ENCODE results near the gene METTL17. TPM values are rescaled to one million over a fixed set of nuclear protein-coding genes. Genes with fewer than 3 reads are reported as not detected.
"Not testable (repeated sequence)": the region's sequence is repeated elsewhere in the genome, so short reads cannot be mapped to it uniquely, and the experiment has no call there.

The METTL17 gene
- total RNA-seq, 1 donor from 2014 or later, result 49.0 TPM

GRCh38 chr14:20999591-20999990 is 9.8 kb downstream of the METTL17 start:
- FAIRE-seq (no peak), DNase-seq (ENCODE audit: low read depth) (no peak)
- Histone ChIP-seq H3K4me2 (ENCODE audit: low read length) (no peak overlapping the region), H3K9ac (ENCODE audit: low read length) (no peak overlapping the region), H3K4me3 (ENCODE audit: insufficient read depth, low read depth, low read length) (no peak overlapping the region), H2AFZ (ENCODE audit: low read depth, low read length) (no peak overlapping the region), H3K4me1 (ENCODE audit: insufficient read depth, low read length) (peaks cover 7% of the 10 kb centered on the region), H3K27ac (ENCODE audit: low read depth, low read length) (no peak overlapping the region), H3K36me3 (ENCODE audit: insufficient read depth, low read length) (peaks cover 17% of the 10 kb centered on the region), H3K9me3 (ENCODE audit: insufficient read depth, low read depth, low read length) (no peaks in the 10 kb centered on the region), H3K27me3 (ENCODE audit: insufficient read depth, low read length) (no peaks in the 10 kb centered on the region), H3K79me2 (ENCODE audit: insufficient read depth, low read length) (no peaks in the 10 kb centered on the region), H4K20me1 (ENCODE audit: insufficient read depth, low read length) (peaks cover 5% of the 10 kb centered on the region)
- Mint-ChIP-seq H3K9me3 (ENCODE audit: unreplicated experiment) (no peaks in the 10 kb centered on the region), H3K4me3 (ENCODE audit: unreplicated experiment) (no peak overlapping the region), H3K27ac (ENCODE audit: unreplicated experiment) (no peak overlapping the region), H3K27me3 (ENCODE audit: low read depth, unreplicated experiment) (no peaks in the 10 kb centered on the region), H3K36me3 (ENCODE audit: low read depth, unreplicated experiment) (peaks cover 12% of the 10 kb centered on the region), H3K4me1 (ENCODE audit: low read depth, unreplicated experiment) (peaks cover 14% of the 10 kb centered on the region)
- no peak for TF ChIP-seq CTCF (IDR thresholded peaks at IDR 0.05; ENCODE audit: insufficient read depth, low read depth, low read length)
- TF ChIP-seq EZH2 (IDR thresholded peaks at IDR 0.05; ENCODE audit: insufficient read depth, low read length), result no peak

GRCh38 chr14:21001218-21001617 is 11.4 kb downstream of the METTL17 start:
- H3K4me3 ChIP-seq (ENCODE audit: insufficient read depth, low read depth, low read length), result no peak overlapping the region
- H2AFZ ChIP-seq (ENCODE audit: low read depth, low read length), result no peak overlapping the region
- H3K9me3 ChIP-seq (ENCODE audit: insufficient read depth, low read depth, low read length), result no peaks in the 10 kb centered on the region
- no peak for FAIRE-seq
- peaks cover 5% of the 10 kb centered on the region for H3K36me3 ChIP-seq (ENCODE audit: insufficient read depth, low read length)
- no peaks in the 10 kb centered on the region for H3K79me2 ChIP-seq (ENCODE audit: insufficient read depth, low read length)
- no peaks in the 10 kb centered on the region for H3K27me3 ChIP-seq (ENCODE audit: insufficient read depth, low read length)
- Mint-ChIP-seq H3K36me3 (ENCODE audit: low read depth, unreplicated experiment) (peaks cover 2% of the 10 kb centered on the region), H3K4me1 (ENCODE audit: low read depth, unreplicated experiment) (peaks cover 14% of the 10 kb centered on the region), H3K27me3 (ENCODE audit: low read depth, unreplicated experiment) (no peaks in the 10 kb centered on the region), H3K9me3 (ENCODE audit: unreplicated experiment) (no peaks in the 10 kb centered on the region), H3K27ac (ENCODE audit: unreplicated experiment) (no peak overlapping the region), H3K4me3 (ENCODE audit: unreplicated experiment) (no peak overlapping the region)
- H3K9ac ChIP-seq (ENCODE audit: low read length), result no peak overlapping the region
- DNase-seq (ENCODE audit: low read depth), result no peak
- H4K20me1 ChIP-seq (ENCODE audit: insufficient read depth, low read length), result no peaks in the 10 kb centered on the region
- TF ChIP-seq EZH2 (IDR thresholded peaks at IDR 0.05; ENCODE audit: insufficient read depth, low read length) (no peak), CTCF (IDR thresholded peaks at IDR 0.05; ENCODE audit: insufficient read depth, low read depth, low read length) (no peak)
- peaks cover 7% of the 10 kb centered on the region for H3K4me1 ChIP-seq (ENCODE audit: insufficient read depth, low read length)
- H3K27ac ChIP-seq (ENCODE audit: low read depth, low read length), result no peak overlapping the region
- H3K4me2 ChIP-seq (ENCODE audit: low read length), result no peak overlapping the region

- peak overlapping the region; percentile 17 for H2AFZ ChIP-seq (ENCODE audit: low read depth, low read length)
- H3K9ac ChIP-seq (ENCODE audit: low read length), result no peak overlapping the region
- TF ChIP-seq CTCF (IDR thresholded peaks at IDR 0.05; ENCODE audit: insufficient read depth, low read depth, low read length) (no peak), EZH2 (IDR thresholded peaks at IDR 0.05; ENCODE audit: insufficient read depth, low read length) (no peak)
- H3K27me3 ChIP-seq (ENCODE audit: insufficient read depth, low read length), result no peaks in the 10 kb centered on the region
- FAIRE-seq (no peak), DNase-seq (ENCODE audit: low read depth) (no peak)
- H3K4me2 ChIP-seq (ENCODE audit: low read length), result no peak overlapping the region
- no peaks in the 10 kb centered on the region for H3K79me2 ChIP-seq (ENCODE audit: insufficient read depth, low read length)
- H3K4me3 ChIP-seq (ENCODE audit: insufficient read depth, low read depth, low read length), result no peak overlapping the region
- no peaks in the 10 kb centered on the region for H3K36me3 ChIP-seq (ENCODE audit: insufficient read depth, low read length)
- peaks cover 4% of the 10 kb centered on the region for H3K4me1 ChIP-seq (ENCODE audit: insufficient read depth, low read length)
- H3K36me3 Mint-ChIP-seq (ENCODE audit: low read depth, unreplicated experiment), result peaks cover 2% of the 10 kb centered on the region
- no peaks in the 10 kb centered on the region for H4K20me1 ChIP-seq (ENCODE audit: insufficient read depth, low read length)
- no peak overlapping the region for H3K4me3 Mint-ChIP-seq (ENCODE audit: unreplicated experiment)
- H3K9me3 Mint-ChIP-seq (ENCODE audit: unreplicated experiment), result no peaks in the 10 kb centered on the region
- H3K27ac ChIP-seq (ENCODE audit: low read depth, low read length), result no peak overlapping the region
- no peaks in the 10 kb centered on the region for H3K9me3 ChIP-seq (ENCODE audit: insufficient read depth, low read depth, low read length)
- no peak overlapping the region for H3K27ac Mint-ChIP-seq (ENCODE audit: unreplicated experiment)
- H3K27me3 Mint-ChIP-seq (ENCODE audit: low read depth, unreplicated experiment), result no peaks in the 10 kb centered on the region
- peaks cover 8% of the 10 kb centered on the region for H3K4me1 Mint-ChIP-seq (ENCODE audit: low read depth, unreplicated experiment)
Observed at GRCh38 chr14:21003788-21004346, 14.1 kb downstream of the METTL17 start.

- H3K27me3 Mint-ChIP-seq (ENCODE audit: low read depth, unreplicated experiment), result peaks cover 27% of the 10 kb centered on the region
- H3K27me3 ChIP-seq (ENCODE audit: insufficient read depth, low read length), result peaks cover 23% of the 10 kb centered on the region
- not testable (repeated sequence) for DNase-seq (ENCODE audit: low read depth); H3K36me3 ChIP-seq (ENCODE audit: insufficient read depth, low read length); H3K9me3 ChIP-seq (ENCODE audit: insufficient read depth, low read depth, low read length); H3K4me1 Mint-ChIP-seq (ENCODE audit: low read depth, unreplicated experiment); H3K9me3 Mint-ChIP-seq (ENCODE audit: unreplicated experiment); FAIRE-seq; H3K4me2 ChIP-seq (ENCODE audit: low read length); H3K4me1 ChIP-seq (ENCODE audit: insufficient read depth, low read length); H3K27ac ChIP-seq (ENCODE audit: low read depth, low read length); H3K4me3 ChIP-seq (ENCODE audit: insufficient read depth, low read depth, low read length); H2AFZ ChIP-seq (ENCODE audit: low read depth, low read length); H3K27ac Mint-ChIP-seq (ENCODE audit: unreplicated experiment); H3K79me2 ChIP-seq (ENCODE audit: insufficient read depth, low read length); H3K9ac ChIP-seq (ENCODE audit: low read length); H3K4me3 Mint-ChIP-seq (ENCODE audit: unreplicated experiment); H4K20me1 ChIP-seq (ENCODE audit: insufficient read depth, low read length); H3K36me3 Mint-ChIP-seq (ENCODE audit: low read depth, unreplicated experiment)
Observed at GRCh38 chr14:21009721-21010120, 19.9 kb downstream of the METTL17 start.

All from astrocyte (in vitro differentiated cells and primary cell).